HL-60 (cell line): ENCODE data around the gene ZNF496.

Source experiments
- CTCF ChIP-seq: IDR thresholded peaks from one replicate; pipeline ENCODE4 v1.5.1; 2011; ENCODE audit warnings: low read length, control low read depth, inconsistent platforms; ENCODE audit not compliant: insufficient read depth
- GABPA ChIP-seq: IDR thresholded peaks from 2 replicates; pipeline ENCODE4 v1.6.1; 2012; ENCODE audit warnings: low read depth
- POLR2AphosphoS5 ChIP-seq: IDR thresholded peaks from 2 replicates; pipeline ENCODE4 v1.6.1; 2012; ENCODE audit warnings: low read depth
- SPI1 ChIP-seq: IDR thresholded peaks from 2 replicates; pipeline ENCODE4 v1.6.1; 2012; ENCODE audit warnings: low read depth, mild to moderate bottlenecking, borderline replicate concordance
- TF ChIP-seq, protein P1 (sequence below): IDR thresholded peaks from 2 replicates; pipeline ENCODE4 v1.6.1; 2012; ENCODE audit warnings: low read depth; ENCODE audit not compliant: insufficient replicate concordance

- TF ChIP-seq CTCF, result no peak
- TF ChIP-seq, protein P1, sequence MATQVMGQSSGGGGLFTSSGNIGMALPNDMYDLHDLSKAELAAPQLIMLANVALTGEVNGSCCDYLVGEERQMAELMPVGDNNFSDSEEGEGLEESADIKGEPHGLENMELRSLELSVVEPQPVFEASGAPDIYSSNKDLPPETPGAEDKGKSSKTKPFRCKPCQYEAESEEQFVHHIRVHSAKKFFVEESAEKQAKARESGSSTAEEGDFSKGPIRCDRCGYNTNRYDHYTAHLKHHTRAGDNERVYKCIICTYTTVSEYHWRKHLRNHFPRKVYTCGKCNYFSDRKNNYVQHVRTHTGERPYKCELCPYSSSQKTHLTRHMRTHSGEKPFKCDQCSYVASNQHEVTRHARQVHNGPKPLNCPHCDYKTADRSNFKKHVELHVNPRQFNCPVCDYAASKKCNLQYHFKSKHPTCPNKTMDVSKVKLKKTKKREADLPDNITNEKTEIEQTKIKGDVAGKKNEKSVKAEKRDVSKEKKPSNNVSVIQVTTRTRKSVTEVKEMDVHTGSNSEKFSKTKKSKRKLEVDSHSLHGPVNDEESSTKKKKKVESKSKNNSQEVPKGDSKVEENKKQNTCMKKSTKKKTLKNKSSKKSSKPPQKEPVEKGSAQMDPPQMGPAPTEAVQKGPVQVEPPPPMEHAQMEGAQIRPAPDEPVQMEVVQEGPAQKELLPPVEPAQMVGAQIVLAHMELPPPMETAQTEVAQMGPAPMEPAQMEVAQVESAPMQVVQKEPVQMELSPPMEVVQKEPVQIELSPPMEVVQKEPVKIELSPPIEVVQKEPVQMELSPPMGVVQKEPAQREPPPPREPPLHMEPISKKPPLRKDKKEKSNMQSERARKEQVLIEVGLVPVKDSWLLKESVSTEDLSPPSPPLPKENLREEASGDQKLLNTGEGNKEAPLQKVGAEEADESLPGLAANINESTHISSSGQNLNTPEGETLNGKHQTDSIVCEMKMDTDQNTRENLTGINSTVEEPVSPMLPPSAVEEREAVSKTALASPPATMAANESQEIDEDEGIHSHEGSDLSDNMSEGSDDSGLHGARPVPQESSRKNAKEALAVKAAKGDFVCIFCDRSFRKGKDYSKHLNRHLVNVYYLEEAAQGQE, result no peak
- TF ChIP-seq POLR2AphosphoS5, result no peak
- TF ChIP-seq SPI1, result no peak
- no peak for TF ChIP-seq GABPA
Measured at GRCh38 chr1:247375747-247376146, 44.1 kb upstream of the ZNF496 start.
